Activated CD8-positive, alpha-beta T cell treated with anti-CD3 and anti-CD28 coated beads for 36 hours (primary cell): ENCODE data around the gene KRT15. TPM values are rescaled to one million over a fixed set of nuclear protein-coding genes. Genes with fewer than 3 reads are reported as not detected.

Experiments used
- ATAC-seq: fragments of 200-7000 bp; cut with Tn5 transposase; one replicate; pipeline ENCODE4 v1.10.0; 2021; ENCODE audit warnings: mild to moderate bottlenecking, moderate library complexity
- CTCF ChIA-PET: fragments of 350-600 bp; sonication (Branson Sonifier 250); formaldehyde crosslinking; loops from one replicate; lab custom pipeline; 2021; ENCODE audit warnings: antibody characterized with exemption; lab: Charles Lee
- POLR2A ChIA-PET: fragments of 350-600 bp; sonication (Branson Sonifier 250); formaldehyde crosslinking; loops from one replicate; lab custom pipeline; 2021; ENCODE audit warnings: antibody characterized with exemption; lab: Charles Lee
- DNase-seq: peaks from one replicate; pipeline ENCODE4 v3.0.0-alpha.2; 2020
- H3K27ac Mint-ChIP-seq: one replicate; pipeline ENCODE4 v1.8.0; 2021; ENCODE audit warnings: mild to moderate bottlenecking, mixed read lengths
- H3K27me3 Mint-ChIP-seq: one replicate; pipeline ENCODE4 v1.8.0; 2021; ENCODE audit warnings: mixed read lengths
- H3K36me3 Mint-ChIP-seq: one replicate; pipeline ENCODE4 v1.8.0; 2021; ENCODE audit warnings: low read depth, mixed read lengths
- H3K4me1 Mint-ChIP-seq: one replicate; pipeline ENCODE4 v1.8.0; 2021; ENCODE audit warnings: low read depth, mixed read lengths
- H3K4me3 Mint-ChIP-seq: one replicate; pipeline ENCODE4 v1.8.0; 2021; ENCODE audit warnings: mild to moderate bottlenecking, moderate library complexity, mixed read lengths
- H3K9me3 Mint-ChIP-seq: one replicate; pipeline ENCODE4 v1.8.0; 2021; ENCODE audit warnings: mixed read lengths
- intact Hi-C: fragments of 100-400 bp; cut with micrococcal nuclease; formaldehyde crosslinking; loops from one replicate; pipeline ENCODE4 v1.10.0; 2022
- total RNA-seq, 2 experiments: library from RNA; stranded (reverse); gene quantifications; one replicate each; pipeline ENCODE4 v1.2.3, GENCODE V29; 2021
- TF ChIP-seq, protein P1 (sequence below): fragments of 200-600 bp; IDR thresholded peaks from one replicate; pipeline ENCODE4 v1.8.0; 2022; ENCODE audit warnings: antibody characterized with exemption, mild to moderate bottlenecking

Gene KRT15
- total RNA-seq, 2 experiments from 2014 or later: not detected

DNA sequence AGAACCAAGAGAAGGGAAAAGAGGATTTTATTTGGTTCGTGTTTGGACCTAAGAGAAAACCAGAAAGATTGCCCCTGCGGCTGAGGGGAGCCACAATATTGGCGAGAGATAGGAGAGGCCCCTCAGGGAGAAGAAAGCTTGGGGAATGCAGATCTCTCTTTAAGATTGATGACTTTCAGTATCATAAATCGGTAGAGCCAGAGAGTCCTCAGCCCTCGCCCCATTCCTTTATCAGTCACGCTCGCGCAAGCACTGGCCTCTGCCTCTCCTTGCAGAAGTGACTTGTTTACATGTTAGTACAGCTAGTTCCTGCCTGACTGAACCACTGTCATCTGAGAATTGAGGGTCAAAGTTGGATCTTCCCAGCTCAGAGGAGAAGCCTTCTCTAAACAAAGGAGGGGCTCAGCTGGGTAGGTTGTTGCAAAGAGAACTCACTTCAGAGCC is 30.9 kb upstream of the KRT15 start:
- DNase-seq (no peak), ATAC-seq (no peak)
- TF ChIP-seq, protein P1, sequence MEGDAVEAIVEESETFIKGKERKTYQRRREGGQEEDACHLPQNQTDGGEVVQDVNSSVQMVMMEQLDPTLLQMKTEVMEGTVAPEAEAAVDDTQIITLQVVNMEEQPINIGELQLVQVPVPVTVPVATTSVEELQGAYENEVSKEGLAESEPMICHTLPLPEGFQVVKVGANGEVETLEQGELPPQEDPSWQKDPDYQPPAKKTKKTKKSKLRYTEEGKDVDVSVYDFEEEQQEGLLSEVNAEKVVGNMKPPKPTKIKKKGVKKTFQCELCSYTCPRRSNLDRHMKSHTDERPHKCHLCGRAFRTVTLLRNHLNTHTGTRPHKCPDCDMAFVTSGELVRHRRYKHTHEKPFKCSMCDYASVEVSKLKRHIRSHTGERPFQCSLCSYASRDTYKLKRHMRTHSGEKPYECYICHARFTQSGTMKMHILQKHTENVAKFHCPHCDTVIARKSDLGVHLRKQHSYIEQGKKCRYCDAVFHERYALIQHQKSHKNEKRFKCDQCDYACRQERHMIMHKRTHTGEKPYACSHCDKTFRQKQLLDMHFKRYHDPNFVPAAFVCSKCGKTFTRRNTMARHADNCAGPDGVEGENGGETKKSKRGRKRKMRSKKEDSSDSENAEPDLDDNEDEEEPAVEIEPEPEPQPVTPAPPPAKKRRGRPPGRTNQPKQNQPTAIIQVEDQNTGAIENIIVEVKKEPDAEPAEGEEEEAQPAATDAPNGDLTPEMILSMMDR: no peak
- Mint-ChIP-seq H3K4me3 (no peak overlapping the region), H3K27me3 (peaks cover 2% of the 10 kb centered on the region), H3K4me1 (peaks cover 20% of the 10 kb centered on the region), H3K27ac (no peak overlapping the region), H3K9me3 (peaks cover 10% of the 10 kb centered on the region), H3K36me3 (no peaks in the 10 kb centered on the region)
- intact Hi-C loops: loop anchor here (1.0 kb wide), 1 partner anchor 99 kb away; no protein-coding TSS in a partner anchor
- POLR2A ChIA-PET: interaction anchor here (1.0 to 3.5 kb wide), 3 partner anchors 64 to 101 kb away, joined by 3 to 16 read pairs (median 3); no protein-coding TSS in a partner anchor
- CTCF ChIA-PET: interaction anchor here (0.7 to 8.2 kb wide), 70 partner anchors 9 to 934 kb away, joined by 3 to 190 read pairs (median 5); partner anchors contain the start of genes JUP, KRT13, KRT14 and KRT17

DNA sequence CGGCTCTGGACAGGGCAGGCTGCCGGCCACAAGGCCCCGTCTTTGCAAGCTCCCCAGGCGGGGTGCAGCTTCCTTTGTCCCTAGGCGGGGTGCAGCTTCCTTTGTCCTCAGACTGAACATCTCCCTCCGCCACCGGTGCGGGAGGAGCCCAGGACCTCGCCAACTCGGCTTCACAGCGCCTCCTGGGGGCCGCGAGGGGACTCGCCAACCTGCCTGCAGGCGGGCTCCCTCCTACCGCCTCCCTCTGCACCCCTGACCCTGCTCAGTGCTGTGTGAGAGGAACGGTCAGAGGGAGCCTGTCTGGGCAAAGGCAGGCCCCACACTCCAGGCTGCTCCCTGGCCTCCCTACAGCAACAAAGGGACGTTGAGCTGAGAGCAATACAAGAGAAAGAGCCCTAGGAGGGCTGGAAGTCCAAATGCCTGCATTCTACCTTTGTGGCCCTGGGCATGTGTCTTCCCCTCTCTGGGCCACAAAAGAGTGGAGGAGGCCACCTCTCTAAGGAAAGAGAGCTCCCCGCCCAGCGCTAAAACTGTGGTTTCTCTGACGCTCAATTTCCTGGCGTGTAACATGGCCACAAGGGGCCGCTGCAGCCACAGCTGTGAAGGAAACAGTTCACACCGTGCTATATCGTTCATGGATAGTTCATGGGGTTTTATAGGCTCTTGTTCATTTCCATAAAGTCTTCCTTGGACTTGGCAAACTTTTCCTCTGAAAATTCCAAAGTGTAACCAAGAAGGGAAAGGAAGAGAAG is 30.3 kb upstream of the KRT15 start:
- H3K4me3 Mint-ChIP-seq: peak overlapping the region; percentile 24
- TF ChIP-seq, protein P1: peak; percentile 98
- intact Hi-C loops: loop anchor here (1.0 kb wide), 1 partner anchor 99 kb away; no protein-coding TSS in a partner anchor
- DNase-seq (peak; percentile 93), ATAC-seq (peak; percentile 86)
- CTCF ChIA-PET: interaction anchor here (0.6 to 8.2 kb wide), 88 partner anchors 9 to 934 kb away, joined by 3 to 190 read pairs (median 4); partner anchors contain the start of genes JUP, KRT13, KRT14 and KRT17
- POLR2A ChIA-PET: interaction anchor here (1.0 to 3.5 kb wide), 5 partner anchors 10 to 117 kb away, joined by 3 to 16 read pairs (median 3); no protein-coding TSS in a partner anchor
- H3K36me3 Mint-ChIP-seq: no peaks in the 10 kb centered on the region
- H3K27ac Mint-ChIP-seq: peak overlapping the region; percentile 70
- H3K4me1 Mint-ChIP-seq: peaks cover 20% of the 10 kb centered on the region
- H3K27me3 Mint-ChIP-seq: peaks cover 2% of the 10 kb centered on the region
- peaks cover 10% of the 10 kb centered on the region for H3K9me3 Mint-ChIP-seq

DNA sequence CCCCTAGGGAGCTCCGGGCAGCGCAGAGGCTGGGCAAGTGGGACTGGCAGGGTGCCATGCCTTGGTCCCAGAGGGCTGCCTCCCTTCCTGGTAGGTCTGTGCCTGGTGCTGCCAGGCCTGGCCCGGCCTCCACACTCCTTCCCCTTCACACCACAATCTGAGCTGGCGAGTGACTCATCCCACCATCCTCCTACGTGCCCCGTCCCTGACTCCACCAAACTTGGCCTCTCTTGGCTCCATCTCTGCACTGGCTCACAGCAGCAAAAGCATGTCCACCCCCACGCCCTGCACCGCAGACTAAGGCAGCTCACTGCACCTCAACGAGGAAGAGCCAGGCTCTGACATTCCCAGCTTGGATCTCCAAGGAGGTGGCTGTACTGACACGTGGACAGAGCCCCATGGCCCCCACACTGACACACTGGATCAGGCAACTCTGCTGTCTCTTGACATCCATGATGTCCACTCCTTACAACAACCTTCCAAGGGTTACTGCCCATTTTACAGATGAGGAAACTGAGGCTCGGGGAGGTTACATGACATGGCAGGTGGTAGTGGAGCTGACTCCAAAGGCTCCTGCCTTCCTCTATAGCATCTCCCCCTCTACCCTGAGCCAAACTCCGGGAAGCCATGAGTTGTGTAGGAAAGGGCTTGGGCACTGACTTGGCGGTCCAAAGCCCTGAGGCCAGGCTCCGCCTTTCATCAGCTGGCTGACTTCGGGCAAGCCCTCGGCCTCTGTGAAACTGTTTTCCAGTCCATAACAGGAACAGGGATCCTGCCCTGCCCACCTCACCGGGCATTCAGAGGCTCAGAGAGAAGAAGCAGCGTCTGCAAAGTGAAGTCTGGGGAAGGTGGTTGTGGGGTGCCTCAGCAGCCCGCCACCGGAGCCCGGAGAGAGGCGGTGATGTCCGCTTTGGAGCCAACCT is 29.5 kb upstream of the KRT15 start:
- peaks cover 10% of the 10 kb centered on the region for H3K9me3 Mint-ChIP-seq
- ChIA-PET POLR2A (interaction anchor here (1.1 to 3.5 kb wide), 3 partner anchors 11 to 118 kb away, joined by 3 to 16 read pairs (median 4); no protein-coding TSS in a partner anchor), CTCF (interaction anchor here (0.6 to 8.2 kb wide), 68 partner anchors 8 to 933 kb away, joined by 3 to 190 read pairs (median 5); partner anchors contain the start of genes JUP, KRT13, KRT14 and KRT19)
- TF ChIP-seq, protein P1: no peak
- DNase-seq (peak; percentile 90), ATAC-seq (peak; percentile 81)
- no peak overlapping the region for H3K27ac Mint-ChIP-seq
- intact Hi-C loops: no loop called here
- peaks cover 2% of the 10 kb centered on the region for H3K27me3 Mint-ChIP-seq
- peaks cover 20% of the 10 kb centered on the region for H3K4me1 Mint-ChIP-seq
- no peaks in the 10 kb centered on the region for H3K36me3 Mint-ChIP-seq
- no peak overlapping the region for H3K4me3 Mint-ChIP-seq

DNA sequence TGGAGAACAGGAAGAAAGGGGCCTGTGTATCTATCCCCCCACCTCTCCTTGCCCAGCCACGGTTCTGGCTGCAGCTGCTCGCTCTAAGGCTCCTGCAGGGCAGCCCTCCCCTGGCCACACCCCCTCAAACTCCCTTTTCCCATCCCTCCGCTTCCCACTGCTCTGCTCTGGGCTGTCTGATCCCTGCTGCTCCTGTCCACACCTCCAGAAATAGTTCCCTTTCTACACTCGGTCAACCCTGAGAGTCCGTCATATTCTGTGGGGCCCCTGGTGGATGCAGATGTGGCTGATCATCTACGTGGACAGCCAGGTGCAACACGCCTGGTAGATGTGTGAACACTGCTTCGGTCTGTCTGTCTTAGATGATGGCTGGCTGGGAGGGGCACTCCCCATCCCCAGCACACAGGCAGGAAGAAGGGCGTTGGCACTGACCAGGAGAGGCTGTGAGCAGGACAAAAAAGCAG is 28.7 kb upstream of the KRT15 start:
- peaks cover 2% of the 10 kb centered on the region for H3K27me3 Mint-ChIP-seq
- no peaks in the 10 kb centered on the region for H3K36me3 Mint-ChIP-seq
- H3K27ac Mint-ChIP-seq: no peak overlapping the region
- intact Hi-C loops: no loop called here
- ChIA-PET CTCF (interaction anchor here (1.5 to 8.2 kb wide), 14 partner anchors 12 to 637 kb away, joined by 4 to 190 read pairs (median 15); partner anchors contain the start of genes KRT14 and KRT9), POLR2A (interaction anchor here (1.4 to 3.5 kb wide), 2 partner anchors 101 to 119 kb away, joined by 3 to 16 read pairs; no protein-coding TSS in a partner anchor)
- TF ChIP-seq, protein P1: no peak
- H3K4me1 Mint-ChIP-seq: peaks cover 20% of the 10 kb centered on the region
- no peak overlapping the region for H3K4me3 Mint-ChIP-seq
- DNase-seq (no peak), ATAC-seq (no peak)
- peaks cover 10% of the 10 kb centered on the region for H3K9me3 Mint-ChIP-seq
